H1 (cell line): ENCODE results near the gene C12orf42. TPM values are rescaled to one million over a fixed set of nuclear protein-coding genes. Genes with fewer than 3 reads are reported as not detected.

Experiments
- CTCF ChIA-PET: fragments of 300-600 bp; sonication (Branson Sonifier 250); formaldehyde crosslinking; loops from one replicate; lab custom pipeline; 2021; ENCODE audit not compliant: partially characterized antibody; lab: Charles Lee
- POLR2A ChIA-PET: fragments of 300-600 bp; sonication (Branson Sonifier 250); formaldehyde crosslinking; loops from one replicate; lab custom pipeline; 2021; ENCODE audit warnings: inconsistent platforms; ENCODE audit not compliant: partially characterized antibody; lab: Charles Lee
- DNase-seq, 2 experiments: peaks; one replicate each; pipeline versions ENCODE4 v3.0.0 to v3.0.0-alpha.2; 2010 to 2022; ENCODE audit warnings: low spot score in 2 of 2, low read depth in 1 of 2, mixed read lengths in 1 of 2
- FAIRE-seq: peaks from 2 replicates; lab custom pipeline; 2011; peaks lifted over from hg19 to GRCh38; lab: Jason Lieb, UNC
- H2AFZ ChIP-seq: 2 replicates; pipeline ENCODE4 v1.8.1; 2012; ENCODE audit warnings: low read length, inconsistent platforms
- H2AK5ac ChIP-seq: 2 replicates; pipeline ENCODE4 v1.6.1; 2013; ENCODE audit warnings: low read depth, low read length
- H2BK120ac ChIP-seq: replicated peaks from 2 replicates; pipeline ENCODE3; 2013; ENCODE audit warnings: low read depth, low read length, inconsistent platforms
- H2BK12ac ChIP-seq: 2 replicates; pipeline ENCODE4 v1.6.1; 2013; ENCODE audit warnings: low read depth, low read length
- H2BK15ac ChIP-seq: 2 replicates; pipeline ENCODE4 v1.6.1; 2013; ENCODE audit warnings: low read length
- H2BK20ac ChIP-seq: 2 replicates; pipeline ENCODE4 v1.6.1; 2013; ENCODE audit warnings: low read length
- H2BK5ac ChIP-seq: 2 replicates; pipeline ENCODE4 v1.6.1; 2013; ENCODE audit warnings: low read depth, low read length
- H3K14ac ChIP-seq: 2 replicates; pipeline ENCODE4 v1.6.1; 2013; ENCODE audit warnings: inconsistent platforms; ENCODE audit not compliant: insufficient read length
- H3K18ac ChIP-seq: 2 replicates; pipeline ENCODE4 v1.6.1; 2013; ENCODE audit warnings: low read length; ENCODE audit errors: extremely low read depth
- H3K23ac ChIP-seq: 2 replicates; pipeline ENCODE4 v1.6.1; 2013; ENCODE audit warnings: inconsistent platforms; ENCODE audit not compliant: insufficient read length
- H3K23me2 ChIP-seq: 2 replicates; pipeline ENCODE4 v1.6.1; 2013; ENCODE audit warnings: low read depth, low read length
- H3K27ac ChIP-seq: 2 replicates; pipeline ENCODE4 v1.6.1; 2011; ENCODE audit warnings: low read depth, low read length, inconsistent platforms
- H3K27me3 ChIP-seq, 4 experiments: replicated peaks in 1 of 4; 1 replicate in 1 of 4; 2 replicates in 3 of 4; pipeline versions ENCODE4 v1.6.1 to v1.8.1; 2011 to 2013; ENCODE audit warnings: low read length in 3 of 4, mild to moderate bottlenecking in 3 of 4, inconsistent platforms in 2 of 4, mixed read lengths in 2 of 4, moderate library complexity in 1 of 4; ENCODE audit not compliant: control insufficient read depth in 3 of 4, insufficient read depth in 3 of 4; ENCODE audit errors: extremely low read depth in 1 of 4
- H3K36me3 ChIP-seq, 4 experiments: 2 replicates each; pipeline versions ENCODE4 v1.6.1 to v1.8.1; 2011 to 2013; ENCODE audit warnings: mild to moderate bottlenecking in 4 of 4, low read length in 3 of 4, moderate library complexity in 2 of 4, control low read depth in 1 of 4, inconsistent platforms in 1 of 4; ENCODE audit not compliant: insufficient read depth in 4 of 4, control insufficient read depth in 2 of 4
- H3K4ac ChIP-seq: replicated peaks from 2 replicates; pipeline ENCODE3; 2013; ENCODE audit warnings: low read length, low read depth, mixed read lengths, inconsistent platforms; ENCODE audit not compliant: insufficient read length
- H3K4me1 ChIP-seq, 4 experiments: replicated peaks in 1 of 4; 1 replicate in 1 of 4; 2 replicates in 3 of 4; pipeline versions ENCODE4 v1.6.1 to v1.8.1; 2011 to 2013; ENCODE audit warnings: low read length in 3 of 4, inconsistent platforms in 2 of 4, mixed read lengths in 1 of 4; ENCODE audit not compliant: insufficient read depth in 4 of 4, control insufficient read depth in 3 of 4
- H3K4me2 ChIP-seq, 2 experiments: 2 replicates each; pipeline versions ENCODE4 v1.6.1 to v1.8.1; 2011 to 2013; ENCODE audit warnings: low read depth in 2 of 2, low read length in 2 of 2, control low read depth in 1 of 2, inconsistent platforms in 1 of 2, mild to moderate bottlenecking in 1 of 2; ENCODE audit not compliant: insufficient read depth in 1 of 2
- H3K4me3 ChIP-seq, 4 experiments: fragments of 200-600, 300-600 bp in 1 of 4; sonication (generic), shearing (Covaris generic), sonication (Bioruptor Twin) in 1 of 4; 2 replicates each; pipeline versions ENCODE4 v1.5.1 to v1.8.1; 2011 to 2016; ENCODE audit warnings: low read length in 4 of 4, low read depth in 3 of 4, control low read depth in 2 of 4, inconsistent platforms in 2 of 4, mild to moderate bottlenecking in 2 of 4, mixed read lengths in 1 of 4, moderate library complexity in 1 of 4; ENCODE audit not compliant: insufficient read depth in 2 of 4; ENCODE audit errors: extremely low read depth in 1 of 4
- H3K56ac ChIP-seq: replicated peaks from 2 replicates; pipeline ENCODE3; 2013; ENCODE audit warnings: low read depth, mild to moderate bottlenecking, mixed read lengths, low read length, inconsistent platforms; ENCODE audit not compliant: insufficient read length
- H3K79me1 ChIP-seq: 2 replicates; pipeline ENCODE4 v1.6.1; 2013; ENCODE audit warnings: low read depth, low read length, control low read depth
- H3K79me2 ChIP-seq, 2 experiments: 2 replicates each; pipeline versions ENCODE4 v1.6.1 to v1.8.1; 2012 to 2013; ENCODE audit warnings: low read length in 2 of 2, mild to moderate bottlenecking in 2 of 2, inconsistent platforms in 1 of 2; ENCODE audit not compliant: insufficient read depth in 2 of 2, control insufficient read depth in 1 of 2
- H3K9ac ChIP-seq, 4 experiments: replicated peaks in 1 of 4; 1 replicate in 1 of 4; 2 replicates in 3 of 4; pipeline versions ENCODE4 v1.6.1 to v1.8.1; 2011 to 2013; ENCODE audit warnings: low read depth in 3 of 4, low read length in 3 of 4, control low read depth in 2 of 4, mild to moderate bottlenecking in 2 of 4, moderate library complexity in 2 of 4, inconsistent platforms in 1 of 4; ENCODE audit errors: extremely low read depth in 1 of 4
- H3K9me3 ChIP-seq, 2 experiments: 2 replicates each; pipeline versions ENCODE4 v1.6.1 to v1.8.1; 2012 to 2013; ENCODE audit warnings: mild to moderate bottlenecking in 2 of 2, moderate library complexity in 2 of 2, control low read depth in 1 of 2, inconsistent platforms in 1 of 2, low read depth in 1 of 2, low read length in 1 of 2, mixed read lengths in 1 of 2; ENCODE audit not compliant: insufficient read depth in 2 of 2
- H4K20me1 ChIP-seq, 2 experiments: replicated peaks in 1 of 2; 2 replicates each; pipeline versions ENCODE3 to v1.8.1; 2011 to 2013; ENCODE audit warnings: inconsistent platforms in 2 of 2, low read length in 2 of 2, mild to moderate bottlenecking in 1 of 2; ENCODE audit not compliant: insufficient read depth in 2 of 2, control insufficient read depth in 1 of 2
- H4K5ac ChIP-seq: 2 replicates; pipeline ENCODE4 v1.6.1; 2013; ENCODE audit warnings: low read length, low read depth, mixed read lengths, inconsistent platforms; ENCODE audit not compliant: insufficient read length
- H4K8ac ChIP-seq: 2 replicates; pipeline ENCODE4 v1.8.0; 2013; ENCODE audit warnings: mild to moderate bottlenecking, moderate library complexity, low read length, inconsistent platforms; ENCODE audit not compliant: insufficient read depth; ENCODE audit errors: extremely low read depth
- H4K91ac ChIP-seq: replicated peaks from 2 replicates; pipeline ENCODE3; 2013; ENCODE audit warnings: low read length, mixed read lengths, inconsistent platforms; ENCODE audit not compliant: insufficient read length
- BACH1 ChIP-seq: IDR thresholded peaks from 2 replicates; pipeline ENCODE4 v1.6.1; 2012; ENCODE audit warnings: low read length, improper control_type of control experiment
- GABPA ChIP-seq: IDR thresholded peaks from 2 replicates; pipeline ENCODE4 v1.6.1; 2011; ENCODE audit warnings: mild to moderate bottlenecking, low read length, moderate library complexity, borderline replicate concordance; ENCODE audit not compliant: insufficient read depth
- JUND ChIP-seq: IDR thresholded peaks from 2 replicates; pipeline ENCODE4 v1.6.1; 2011; ENCODE audit warnings: mild to moderate bottlenecking, improper control_type of control experiment, low read length
- MAFK ChIP-seq: IDR thresholded peaks from 2 replicates; pipeline ENCODE4 v1.6.1; 2012; ENCODE audit warnings: low read depth, mild to moderate bottlenecking, improper control_type of control experiment, low read length
- RAD21 ChIP-seq, 2 experiments: IDR thresholded peaks in 1 of 2; conservative IDR thresholded peaks in 1 of 2; 2 replicates each; pipeline ENCODE4 v1.6.1; 2011; ENCODE audit warnings: low read depth in 2 of 2, low read length in 2 of 2, improper control_type of control experiment in 1 of 2, inconsistent platforms in 1 of 2, mild to moderate bottlenecking in 1 of 2, moderate library complexity in 1 of 2
- TAF7 ChIP-seq: optimal IDR thresholded peaks from 2 replicates; pipeline ENCODE3; 2011; ENCODE audit warnings: low read depth, mild to moderate bottlenecking, inconsistent platforms, low read length, moderate library complexity, borderline replicate concordance
- TEAD4 ChIP-seq: IDR thresholded peaks from 2 replicates; pipeline ENCODE4 v1.6.1; 2012; ENCODE audit warnings: low read depth, low read length, inconsistent platforms, mixed read lengths
- WGBS, 2 experiments: shearing (Covaris generic) in 1 of 2; methylation state at CpG; one replicate each; pipeline versions ENCODE4 v1.1.6 to v1.1.7; 2013 to 2015; ENCODE audit warnings: low lambda C conversion rate in 2 of 2, mixed read lengths in 2 of 2, inconsistent platforms in 1 of 2, low coverage in 1 of 2, missing lambda C conversion rate in 1 of 2; ENCODE audit not compliant: insufficient replicate concordance in 2 of 2, insufficient coverage in 1 of 2, insufficient read length in 1 of 2; ENCODE audit errors: extremely low coverage in 1 of 2, missing lambda C conversion rate in 1 of 2; 5-methylcytosine and 5-hydroxymethylcytosine counted together
- polyA plus RNA-seq, 7 experiments: library from polyadenylated mRNA; depleted of rRNA in 3 of 7; stranded (reverse) in 5 of 7; unstranded in 2 of 7; fragments of >200 nt in 5 of 7; fragments of 200-250 nt in 2 of 7; gene quantifications; 1 replicate in 5 of 7; 2 replicates in 1 of 7; 4 replicates in 1 of 7; pipeline versions ENCODE4 v1.2.1 to v1.2.3, GENCODE V29; 2011 to 2013; ENCODE audit warnings: missing spikeins in 2 of 7, mixed read lengths in 2 of 7
- total RNA-seq: library from RNA; stranded (reverse); fragmentation: NEBNext Ultra II Directional; extraction: Animal tissue kit (Norgen Biotek cat#: 25700); gene quantifications from 2 replicates; pipeline ENCODE4 v1.2.1, GENCODE V29; 2021
- TF ChIP-seq, protein P1 (sequence below), 3 experiments: IDR thresholded peaks; 1 replicate in 2 of 3; 2 replicates in 1 of 3; pipeline versions ENCODE4 v1.5.1 to v1.6.1; 2011; ENCODE audit warnings: low read length in 3 of 3, mild to moderate bottlenecking in 3 of 3, inconsistent platforms in 2 of 3, low read depth in 1 of 3, moderate library complexity in 1 of 3; ENCODE audit not compliant: insufficient read depth in 1 of 3; ENCODE audit errors: control extremely low read depth in 1 of 3

Gene C12orf42
- total and polyA plus RNA-seq, 2 of the 8 experiments (the other 6 are each of a cell fraction or from before 2014, with no cell fraction given): 0.05 TPM; not detected in 1

DNA sequence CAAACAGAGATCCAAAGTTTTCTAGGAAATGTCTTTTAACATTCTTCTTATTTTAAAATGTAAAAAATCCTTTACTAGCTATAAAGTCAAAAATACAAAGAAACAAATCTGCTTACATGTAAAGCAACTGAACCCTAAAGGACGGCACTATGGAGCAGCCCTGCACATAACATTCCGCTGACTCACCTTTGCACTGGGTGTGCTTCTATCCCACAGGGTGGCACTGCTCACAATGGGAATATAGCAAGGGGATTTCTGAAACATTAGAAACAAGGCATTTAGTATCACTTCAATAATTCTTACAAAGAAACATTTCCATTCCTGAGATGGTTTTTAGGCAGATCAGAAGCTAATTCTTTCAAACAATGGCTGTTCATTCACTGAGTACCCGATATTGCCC lies 94.3 kb downstream of the C12orf42 start:
- no peak overlapping the region for H3K18ac ChIP-seq
- H4K8ac ChIP-seq: no peak overlapping the region
- peak in 1 of 2 experiments; percentile 9 for DNase-seq
- no peak overlapping the region for H2BK12ac ChIP-seq
- no peak overlapping the region for H2AFZ ChIP-seq
- H3K79me1 ChIP-seq: no peaks in the 10 kb centered on the region
- WGBS, 2 experiments: 90% methylated on average over 3 of the region's 3 CpGs; no CpG with 5 or more reads in 1 of the 2 experiments
- no peaks in the 10 kb centered on the region for H3K23me2 ChIP-seq
- no peak overlapping the region for H3K56ac ChIP-seq
- ChIA-PET POLR2A (no interaction called here), CTCF (interaction anchor here (0.6 to 2.8 kb wide), 10 partner anchors 12 to 392 kb away, joined by 3 to 19 read pairs (median 4); no protein-coding TSS in a partner anchor)
- no peak overlapping the region for H2BK20ac ChIP-seq
- H3K27me3 ChIP-seq: no peaks in the 10 kb centered on the region
- H3K4ac ChIP-seq: no peak overlapping the region
- H2BK120ac ChIP-seq: no peak overlapping the region
- H3K4me2 ChIP-seq: no peak overlapping the region
- H2AK5ac ChIP-seq: no peak overlapping the region
- no peak overlapping the region for H3K9ac ChIP-seq
- H3K36me3 ChIP-seq: no peaks in the 10 kb centered on the region
- no peak for FAIRE-seq
- H3K23ac ChIP-seq: no peak overlapping the region
- H3K27ac ChIP-seq: no peak overlapping the region
- H2BK5ac ChIP-seq: no peak overlapping the region
- H4K5ac ChIP-seq: no peak overlapping the region
- H3K4me1 ChIP-seq: peaks cover 0 to 5% (median 1%) of the 10 kb centered on the region in 4 experiments; a peak in 2 of 7 replicates
- no peak overlapping the region for H3K14ac ChIP-seq
- no peak overlapping the region for H3K4me3 ChIP-seq
- H3K79me2 ChIP-seq: no peaks in the 10 kb centered on the region
- TF ChIP-seq JUND: peak; percentile 77; the same call in 1 of the 2 replicates
- 0 out of 2 replicates have a peak, but pooled peaks have one; percentile 25 for TF ChIP-seq TEAD4
- peak; percentile 48 for TF ChIP-seq RAD21 (IDR thresholded peaks at IDR 0.05 in 1 of 2, conservative IDR thresholded peaks at IDR 0.05 in 1 of 2; ENCODE audit: low read depth in 2 of 2, low read length in 2 of 2)
- TF ChIP-seq, protein P1, sequence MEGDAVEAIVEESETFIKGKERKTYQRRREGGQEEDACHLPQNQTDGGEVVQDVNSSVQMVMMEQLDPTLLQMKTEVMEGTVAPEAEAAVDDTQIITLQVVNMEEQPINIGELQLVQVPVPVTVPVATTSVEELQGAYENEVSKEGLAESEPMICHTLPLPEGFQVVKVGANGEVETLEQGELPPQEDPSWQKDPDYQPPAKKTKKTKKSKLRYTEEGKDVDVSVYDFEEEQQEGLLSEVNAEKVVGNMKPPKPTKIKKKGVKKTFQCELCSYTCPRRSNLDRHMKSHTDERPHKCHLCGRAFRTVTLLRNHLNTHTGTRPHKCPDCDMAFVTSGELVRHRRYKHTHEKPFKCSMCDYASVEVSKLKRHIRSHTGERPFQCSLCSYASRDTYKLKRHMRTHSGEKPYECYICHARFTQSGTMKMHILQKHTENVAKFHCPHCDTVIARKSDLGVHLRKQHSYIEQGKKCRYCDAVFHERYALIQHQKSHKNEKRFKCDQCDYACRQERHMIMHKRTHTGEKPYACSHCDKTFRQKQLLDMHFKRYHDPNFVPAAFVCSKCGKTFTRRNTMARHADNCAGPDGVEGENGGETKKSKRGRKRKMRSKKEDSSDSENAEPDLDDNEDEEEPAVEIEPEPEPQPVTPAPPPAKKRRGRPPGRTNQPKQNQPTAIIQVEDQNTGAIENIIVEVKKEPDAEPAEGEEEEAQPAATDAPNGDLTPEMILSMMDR (IDR thresholded peaks at IDR 0.05; ENCODE audit: control extremely low read depth in 1 of 3, insufficient read depth in 1 of 3, low read depth in 1 of 3, low read length in 3 of 3): peak; percentile 2 to 28 (median 6); a peak in 2 of 4 replicates
- TF ChIP-seq BACH1: peak; percentile 92
- no peak for TF ChIP-seq GABPA
- TF ChIP-seq MAFK: peak; percentile 81
- TF ChIP-seq TAF7: no peak
- TF ChIP-seq, all 59 proteins: peak for 6
- Histone ChIP-seq H3K9me3 (no peaks in the 10 kb centered on the region), H4K20me1 (no peaks in the 10 kb centered on the region), H4K91ac (no peak overlapping the region), H2BK15ac (no peak overlapping the region)
